Measurements from ENCODE around the gene SH3PXD2A.

The SH3PXD2A gene

DNA sequence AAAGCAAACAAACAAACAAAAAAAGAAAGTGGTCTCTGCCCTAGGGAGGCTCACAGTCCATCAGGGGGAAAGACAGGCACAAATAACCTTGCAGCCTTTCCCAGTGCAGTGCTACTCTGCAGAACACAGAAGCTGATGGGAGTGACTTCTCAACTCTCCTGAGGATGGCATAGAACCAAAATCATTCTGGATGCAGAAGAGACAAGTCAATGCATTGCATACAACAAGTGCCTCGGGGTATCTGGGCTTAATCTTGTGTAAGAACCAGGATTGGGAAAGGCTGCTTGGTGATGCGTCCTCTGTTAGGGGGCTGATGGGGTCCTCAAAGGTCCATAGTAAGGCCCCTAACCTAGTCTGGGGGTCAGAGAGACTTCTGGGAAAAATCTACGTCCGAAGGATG, 293.0 kb downstream of the SH3PXD2A start:
- no peak for DNase-seq (ENCODE audit: low read depth in 3 of 3)

GRCh38 chr10:103560886-103561285, 294.5 kb downstream of the SH3PXD2A start:
- DNase-seq (ENCODE audit: low read depth in 3 of 3), result no peak

DNA sequence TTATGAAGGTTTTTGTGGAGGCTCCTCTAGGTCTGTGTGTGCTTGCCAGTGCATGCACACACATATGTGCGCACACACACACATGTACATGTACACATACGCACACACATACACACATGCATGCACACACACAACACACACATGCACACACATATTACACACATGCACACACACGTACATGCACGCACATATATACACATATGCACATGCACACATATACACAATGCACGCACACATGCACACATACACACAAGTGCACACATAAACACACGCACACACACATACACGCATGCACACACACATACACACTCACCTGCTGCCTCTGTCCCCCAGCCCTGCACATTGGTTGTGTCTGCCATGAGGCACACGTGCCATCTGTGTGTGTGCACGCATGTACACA, 295.6 kb downstream of the SH3PXD2A start:
- no peak for DNase-seq (ENCODE audit: low read depth in 3 of 3)

DNA sequence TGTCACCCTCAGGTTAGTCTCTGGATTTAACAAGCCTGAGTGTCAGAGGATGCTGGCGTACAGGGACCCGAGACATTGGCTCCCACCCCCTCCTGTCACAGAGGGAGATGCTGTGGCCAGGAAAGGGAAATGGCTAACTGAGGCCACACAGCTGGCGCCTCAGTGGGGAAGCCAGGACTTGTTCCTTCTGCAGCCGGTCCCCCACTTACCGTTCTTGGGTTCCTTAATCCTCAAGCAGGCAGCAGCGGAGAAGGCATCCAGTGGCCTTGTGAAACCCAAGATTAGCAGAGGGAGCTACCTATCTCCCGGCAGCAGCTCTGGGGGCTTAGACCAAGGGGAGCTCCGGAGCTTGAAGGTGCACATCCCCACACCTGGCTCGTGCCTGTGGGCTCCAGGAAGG, 296.5 kb downstream of the SH3PXD2A start:
- no peak for DNase-seq (ENCODE audit: low read depth in 3 of 3)

GRCh38 chr10:103557455-103557854, 297.9 kb downstream of the SH3PXD2A start:
- DNase-seq (ENCODE audit: low read depth in 3 of 3), result no peak

- DNase-seq (ENCODE audit: low read depth in 3 of 3), result no peak
Measured at GRCh38 chr10:103556383-103557007, 298.9 kb downstream of the SH3PXD2A start.

DNA sequence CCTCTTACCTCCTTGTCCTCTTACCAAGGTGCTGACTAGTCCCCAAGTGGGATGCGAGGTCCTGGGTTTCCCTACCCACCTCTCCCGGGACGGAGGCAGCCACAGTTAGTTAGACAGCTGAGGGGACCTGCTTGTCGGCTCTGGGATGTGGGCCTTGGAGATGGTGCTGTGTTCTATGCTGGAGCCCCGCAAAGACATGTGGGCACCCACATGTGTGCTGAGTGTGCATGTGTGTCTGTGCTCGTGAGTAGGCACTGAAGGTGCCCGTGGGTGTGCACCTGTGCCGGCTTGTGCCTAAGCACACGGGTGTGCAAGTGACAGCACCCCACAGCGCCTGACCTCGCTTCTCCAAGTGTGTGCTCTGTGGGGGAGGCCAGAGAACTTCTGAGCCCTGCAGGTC, 299.7 kb downstream of the SH3PXD2A start:
- no peak for DNase-seq (ENCODE audit: low read depth in 3 of 3)

DNA sequence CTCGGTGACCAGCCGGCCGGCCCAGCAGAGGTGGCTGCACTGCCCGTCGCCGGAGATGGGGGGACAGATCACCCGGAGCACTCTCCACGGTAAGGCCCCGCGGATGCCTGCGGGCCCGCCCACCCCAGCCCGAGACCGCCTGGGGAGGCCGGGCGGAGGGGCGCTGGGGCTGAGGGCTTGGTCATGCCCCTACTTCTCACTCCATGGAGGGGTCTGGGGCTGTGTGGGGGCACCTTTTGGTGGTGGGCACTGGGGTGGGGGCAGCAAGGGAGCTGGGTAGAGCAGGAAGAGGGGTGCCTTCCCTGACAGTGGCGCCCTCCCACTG, 300.1 kb downstream of the SH3PXD2A start:
- no peak for DNase-seq (ENCODE audit: low read depth in 3 of 3)

GRCh38 chr10:103554488-103555324, 300.7 kb downstream of the SH3PXD2A start:
- no peak for DNase-seq (ENCODE audit: low read depth in 3 of 3)

- no peak for DNase-seq (ENCODE audit: low read depth in 3 of 3)
Measured at GRCh38 chr10:103553743-103554487, 301.5 kb downstream of the SH3PXD2A start.

DNA sequence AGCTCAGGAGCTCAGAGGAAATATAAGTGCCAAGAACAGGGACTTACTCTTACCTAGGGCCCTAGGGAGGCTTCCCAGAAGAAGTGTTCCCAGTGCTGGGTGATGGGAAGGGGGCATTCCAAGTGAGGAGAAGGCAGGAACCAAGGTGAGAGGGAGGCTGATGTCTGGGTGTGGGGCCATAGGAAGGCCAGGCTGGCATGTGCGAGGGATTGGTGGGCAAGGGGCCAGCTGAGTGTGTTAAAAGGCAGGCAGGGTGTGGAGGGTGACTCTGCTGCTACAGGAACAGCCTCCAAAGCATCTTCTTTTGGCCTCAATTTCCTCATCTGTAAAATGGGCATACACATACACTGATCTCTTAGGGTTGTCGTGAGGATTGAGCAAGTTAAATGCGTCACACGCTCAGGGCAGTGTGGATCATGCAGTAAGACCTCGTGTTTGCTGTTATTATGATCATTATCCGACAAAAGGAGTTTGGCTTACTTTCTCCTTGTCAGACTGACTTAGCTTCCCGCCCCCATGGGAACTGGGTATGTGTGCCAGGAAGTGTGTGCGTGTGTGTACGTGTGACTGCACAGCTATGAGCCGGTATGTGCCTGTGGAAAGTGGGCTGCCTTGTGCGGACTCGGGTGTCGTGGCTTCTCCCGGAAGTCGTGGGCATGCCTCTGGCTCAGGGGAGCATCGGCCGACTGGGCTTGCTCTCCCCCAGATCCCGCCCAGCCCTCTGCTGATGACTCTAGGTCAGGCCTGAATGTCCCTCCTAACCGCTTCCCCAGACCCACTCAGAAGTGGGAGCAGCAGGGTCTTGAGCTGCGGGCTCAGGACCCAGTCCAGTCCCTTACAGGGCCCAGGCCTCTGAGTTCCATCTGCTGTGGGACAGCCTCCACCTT, 302.3 kb downstream of the SH3PXD2A start:
- DNase-seq (ENCODE audit: low read depth in 3 of 3), result no peak

DNA sequence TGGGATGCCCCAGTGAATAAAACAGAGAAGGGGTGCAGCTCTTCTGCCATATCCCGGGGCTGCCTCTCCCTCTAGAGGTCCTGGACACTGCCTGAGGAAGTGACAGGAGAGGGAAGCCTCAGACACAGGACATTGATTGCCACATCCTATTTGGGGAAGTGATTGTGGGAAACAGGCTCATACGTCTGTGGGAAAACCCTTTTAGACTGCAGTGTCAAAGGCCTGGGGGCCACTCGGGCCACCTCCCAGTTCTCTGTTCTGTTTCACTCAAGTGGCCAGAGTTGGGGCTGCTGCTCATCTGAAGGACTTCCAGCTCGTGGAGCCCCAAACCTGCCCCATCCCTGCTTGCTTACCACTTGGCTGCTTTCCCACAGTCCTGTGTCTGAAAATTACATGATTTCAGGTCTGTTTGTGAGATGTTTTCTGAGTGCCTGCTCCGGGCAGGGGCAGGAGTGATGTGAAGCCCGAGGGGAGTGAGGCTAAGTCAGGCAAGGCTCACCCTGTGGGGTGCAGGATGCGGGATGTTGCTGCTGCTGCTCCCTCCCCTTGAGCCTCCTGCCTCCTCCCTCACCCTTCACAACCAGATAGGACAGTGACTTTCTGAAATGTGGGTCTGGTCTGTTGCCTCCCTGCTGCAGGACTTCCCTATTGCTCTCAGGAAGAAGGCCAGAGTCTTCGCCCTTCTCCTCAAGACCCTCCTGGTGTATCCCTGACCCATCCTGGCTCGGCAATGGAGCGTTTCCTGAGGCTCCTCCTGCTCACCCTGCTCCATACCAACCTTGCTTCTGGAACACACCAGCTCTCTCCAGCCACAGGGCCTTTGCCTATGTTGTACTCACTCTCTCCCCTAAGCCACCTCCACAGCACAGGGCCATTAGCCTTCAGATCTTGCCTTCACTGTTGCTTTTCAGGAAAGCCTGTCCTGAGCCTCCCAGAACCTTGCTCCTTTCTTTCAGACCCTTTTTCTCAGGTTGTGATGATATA, 303.5 kb downstream of the SH3PXD2A start:
- no peak for DNase-seq (ENCODE audit: low read depth in 3 of 3)

- DNase-seq (ENCODE audit: low read depth in 3 of 3), result no peak
Measured at GRCh38 chr10:103550229-103550628, 305.1 kb downstream of the SH3PXD2A start.

- DNase-seq (ENCODE audit: low read depth in 3 of 3), result no peak
Measured at GRCh38 chr10:103549349-103549685, 306.1 kb downstream of the SH3PXD2A start.

DNA sequence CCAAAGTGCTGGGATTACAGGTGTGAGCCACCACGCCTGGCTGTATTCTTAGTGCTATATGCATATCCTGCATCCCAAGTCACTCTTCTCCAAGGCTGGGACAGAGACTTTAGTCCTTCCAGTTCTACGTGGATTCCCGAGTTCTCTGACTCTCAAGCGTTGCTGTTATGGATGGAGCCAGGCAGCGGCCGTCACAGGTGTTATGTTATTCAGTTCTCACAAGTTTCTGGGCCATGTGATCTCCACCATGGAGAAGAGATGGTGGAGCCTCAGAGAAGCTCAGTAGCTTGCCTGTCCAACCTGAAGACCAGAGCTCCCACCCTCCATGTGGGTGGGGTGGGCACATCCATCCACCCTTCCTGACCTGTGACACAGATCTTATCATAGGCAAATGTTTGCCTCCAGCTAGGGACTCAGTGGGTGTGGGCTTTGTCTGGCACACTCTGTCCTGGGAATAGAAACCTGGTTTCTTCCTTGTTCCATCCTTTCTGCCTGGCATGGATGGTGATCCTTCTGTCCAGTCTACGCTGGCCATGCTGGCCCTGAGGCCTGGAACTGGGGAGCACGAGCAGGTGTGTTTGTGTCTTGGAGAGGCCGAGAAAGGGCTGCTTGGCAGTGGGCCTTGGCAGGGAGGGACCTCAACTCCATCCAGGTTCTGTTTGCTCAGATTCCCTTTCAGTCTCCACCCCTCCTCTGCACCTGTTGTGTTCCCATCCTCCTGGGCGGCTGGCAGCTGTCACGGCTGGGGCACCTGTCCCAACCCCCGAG, 306.6 kb downstream of the SH3PXD2A start:
- no peak for DNase-seq (ENCODE audit: low read depth in 3 of 3)

DNA sequence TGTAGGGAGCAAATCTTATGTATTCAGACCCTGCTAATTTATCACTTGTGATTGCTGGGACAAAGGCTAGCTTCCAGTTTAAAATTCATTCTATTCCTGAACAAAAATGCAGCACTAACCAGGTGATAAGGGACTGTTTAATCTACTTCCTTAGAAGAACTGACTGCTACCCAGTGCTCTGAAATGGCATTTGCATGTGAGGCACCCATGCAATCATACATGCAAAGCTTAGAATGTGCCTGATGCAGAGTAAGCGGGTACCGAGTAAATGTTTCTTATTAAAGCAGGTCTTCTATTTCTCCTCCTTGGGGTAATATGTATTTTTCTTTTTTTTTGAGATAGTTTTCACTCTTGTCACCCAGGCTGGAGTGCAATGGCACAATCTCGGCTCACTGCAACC, 307.4 kb downstream of the SH3PXD2A start:
- DNase-seq (ENCODE audit: low read depth in 3 of 3), result no peak

DNA sequence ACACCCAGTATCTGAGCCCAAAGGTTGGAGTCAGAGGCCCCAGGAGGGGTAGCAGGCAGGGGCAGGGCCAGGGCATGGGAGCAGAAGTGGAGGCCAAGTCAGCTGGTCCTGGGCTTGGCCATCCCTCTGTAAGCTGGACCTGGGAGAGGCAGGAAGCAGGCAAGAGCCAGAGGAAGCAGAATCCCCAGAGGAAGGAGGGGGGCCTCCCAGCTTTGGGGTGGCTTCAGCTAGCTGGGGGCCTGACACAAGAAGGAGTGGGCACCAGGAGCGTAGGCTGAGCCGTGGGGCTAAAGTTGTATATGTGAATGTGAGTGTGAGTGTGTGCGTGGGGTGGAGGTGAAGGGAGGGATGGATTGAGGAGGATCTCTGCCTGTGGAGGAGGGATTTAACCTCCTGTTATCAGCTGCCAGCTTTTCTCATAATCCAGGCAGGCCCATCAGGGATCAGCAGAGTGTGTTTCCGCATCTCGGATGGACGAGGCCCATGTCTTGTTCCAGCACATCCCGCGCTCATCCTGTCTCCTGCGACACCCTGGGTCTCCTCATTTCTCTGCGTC, 307.9 kb downstream of the SH3PXD2A start:
- DNase-seq (ENCODE audit: low read depth in 3 of 3), result no peak

DNA sequence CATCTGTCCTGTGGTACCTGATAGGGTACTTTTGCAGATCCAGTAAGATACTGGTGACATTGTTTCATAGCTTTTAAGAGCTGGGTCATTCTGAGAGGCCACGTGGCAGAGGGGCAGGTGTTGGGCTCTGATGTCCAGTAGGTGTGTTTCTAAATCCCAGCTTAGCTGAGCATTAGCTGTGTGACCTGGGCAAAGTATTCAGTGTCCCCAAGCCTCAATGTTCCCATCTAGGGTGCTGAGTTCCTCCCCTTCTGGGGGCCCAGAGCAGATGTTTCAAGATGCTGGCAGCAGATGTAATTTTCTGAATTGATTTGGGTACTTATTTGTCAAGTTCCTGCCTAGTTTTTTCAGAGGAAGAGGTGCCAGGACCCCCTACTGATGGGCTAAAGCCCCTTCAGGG, 309.0 kb downstream of the SH3PXD2A start:
- no peak for DNase-seq (ENCODE audit: low read depth in 3 of 3)

DNA sequence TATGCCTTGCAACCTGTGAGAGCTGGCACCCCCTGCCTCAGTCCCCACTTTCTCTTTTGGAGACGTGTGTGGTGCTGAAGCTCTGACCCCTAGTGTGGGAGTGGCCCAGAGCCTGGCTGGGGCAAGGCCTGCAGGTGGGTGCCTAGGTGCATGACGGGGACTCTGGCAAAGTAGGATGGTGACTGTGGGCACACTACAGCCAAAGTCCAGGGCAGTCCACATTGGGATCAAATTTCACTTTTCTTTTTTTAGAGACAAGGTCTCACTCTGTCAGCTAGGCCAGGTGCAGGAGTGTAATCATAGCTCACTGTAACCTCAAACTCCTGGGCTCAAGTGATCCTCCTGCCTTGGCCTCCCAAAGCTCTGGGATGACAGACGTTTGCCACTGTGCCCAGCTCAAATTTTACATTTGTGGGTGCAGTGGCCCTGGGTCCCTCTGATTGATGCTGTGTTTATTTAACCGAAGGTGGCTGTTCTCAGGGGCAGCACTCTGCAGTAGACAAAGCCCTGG, 309.6 kb downstream of the SH3PXD2A start:
- no peak for DNase-seq (ENCODE audit: low read depth in 3 of 3)

Measured in stimulated activated CD4-positive, alpha-beta T cell treated with anti-CD3 and anti-CD28 coated beads, TNF-alpha, amount 100 ng/mL, for 4 hours (primary cell).